ENCODE data around the gene CNTNAP2.

CNTNAP2 gene

GRCh38 chr7:148210804-148211325, 2094.3 kb downstream of the CNTNAP2 start:
- TF ChIP-seq, protein P1, sequence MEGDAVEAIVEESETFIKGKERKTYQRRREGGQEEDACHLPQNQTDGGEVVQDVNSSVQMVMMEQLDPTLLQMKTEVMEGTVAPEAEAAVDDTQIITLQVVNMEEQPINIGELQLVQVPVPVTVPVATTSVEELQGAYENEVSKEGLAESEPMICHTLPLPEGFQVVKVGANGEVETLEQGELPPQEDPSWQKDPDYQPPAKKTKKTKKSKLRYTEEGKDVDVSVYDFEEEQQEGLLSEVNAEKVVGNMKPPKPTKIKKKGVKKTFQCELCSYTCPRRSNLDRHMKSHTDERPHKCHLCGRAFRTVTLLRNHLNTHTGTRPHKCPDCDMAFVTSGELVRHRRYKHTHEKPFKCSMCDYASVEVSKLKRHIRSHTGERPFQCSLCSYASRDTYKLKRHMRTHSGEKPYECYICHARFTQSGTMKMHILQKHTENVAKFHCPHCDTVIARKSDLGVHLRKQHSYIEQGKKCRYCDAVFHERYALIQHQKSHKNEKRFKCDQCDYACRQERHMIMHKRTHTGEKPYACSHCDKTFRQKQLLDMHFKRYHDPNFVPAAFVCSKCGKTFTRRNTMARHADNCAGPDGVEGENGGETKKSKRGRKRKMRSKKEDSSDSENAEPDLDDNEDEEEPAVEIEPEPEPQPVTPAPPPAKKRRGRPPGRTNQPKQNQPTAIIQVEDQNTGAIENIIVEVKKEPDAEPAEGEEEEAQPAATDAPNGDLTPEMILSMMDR (conservative IDR thresholded peaks at IDR 0.05; ENCODE audit: control insufficient read depth, insufficient read depth, low read depth, low read length), result no peak
- no peak for DNase-seq (ENCODE audit: low read depth)
- no peak overlapping the region for H3K4me3 ChIP-seq (ENCODE audit: control insufficient read depth, low read depth, low read length)

- DNase-seq (ENCODE audit: low read depth), result no peak
- H3K4me3 ChIP-seq (ENCODE audit: control insufficient read depth, low read depth, low read length), result no peak overlapping the region
- TF ChIP-seq, protein P1 (conservative IDR thresholded peaks at IDR 0.05; ENCODE audit: control insufficient read depth, insufficient read depth, low read depth, low read length), result no peak
Measured at GRCh38 chr7:148211740-148212151, 2095.1 kb downstream of the CNTNAP2 start.

DNA sequence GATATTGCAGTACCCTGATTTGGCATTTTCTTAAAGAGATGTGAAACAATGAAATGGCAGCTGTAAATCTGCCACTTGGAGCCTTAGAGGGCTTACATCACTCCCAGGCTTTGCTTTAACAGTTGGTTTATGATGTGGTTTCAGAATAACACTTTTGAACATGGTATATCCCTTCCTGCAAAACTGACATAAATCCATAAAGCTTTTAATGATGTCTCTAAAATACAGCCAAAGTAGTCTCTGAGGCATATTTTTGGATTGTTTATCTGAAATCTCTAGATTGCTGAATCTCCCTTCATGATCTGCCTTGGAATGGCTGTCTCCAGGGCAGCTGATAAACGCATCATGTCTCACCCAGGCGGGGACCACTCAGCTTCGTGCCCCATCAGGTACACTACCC, 2096.1 kb downstream of the CNTNAP2 start:
- TF ChIP-seq, protein P1 (conservative IDR thresholded peaks at IDR 0.05; ENCODE audit: control insufficient read depth, insufficient read depth, low read depth, low read length), result no peak
- DNase-seq (ENCODE audit: low read depth), result no peak
- H3K4me3 ChIP-seq (ENCODE audit: control insufficient read depth, low read depth, low read length), result no peak overlapping the region

GRCh38 chr7:148214101-148214500, 2097.5 kb downstream of the CNTNAP2 start:
- TF ChIP-seq, protein P1 (conservative IDR thresholded peaks at IDR 0.05; ENCODE audit: control insufficient read depth, insufficient read depth, low read depth, low read length), result no peak
- no peak for DNase-seq (ENCODE audit: low read depth)
- no peak overlapping the region for H3K4me3 ChIP-seq (ENCODE audit: control insufficient read depth, low read depth, low read length)

DNA sequence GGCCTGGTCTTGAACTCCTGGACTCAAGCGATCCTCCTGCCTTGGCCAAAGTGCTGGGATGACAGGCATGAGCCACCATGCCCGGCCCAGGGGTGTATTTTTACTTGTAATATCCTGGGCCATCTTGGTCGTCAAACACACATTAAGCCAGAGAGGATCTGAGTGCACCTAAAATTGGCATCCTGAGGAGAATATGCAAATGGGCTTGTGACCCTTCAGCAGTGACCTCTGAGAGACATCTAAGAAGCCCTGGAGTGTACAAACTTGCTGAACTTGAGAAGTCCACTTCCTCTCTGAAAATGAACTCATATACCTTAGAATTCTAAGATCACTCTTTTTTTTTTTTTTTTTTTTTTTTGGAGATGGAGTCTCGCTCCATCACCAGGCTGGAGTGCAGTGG, 2102.0 kb downstream of the CNTNAP2 start:
- DNase-seq (ENCODE audit: low read depth), result no peak
- TF ChIP-seq, protein P1 (conservative IDR thresholded peaks at IDR 0.05; ENCODE audit: control insufficient read depth, insufficient read depth, low read depth, low read length), result no peak
- no peak overlapping the region for H3K4me3 ChIP-seq (ENCODE audit: control insufficient read depth, low read depth, low read length)

- DNase-seq (ENCODE audit: low read depth), result no peak
- TF ChIP-seq, protein P1 (conservative IDR thresholded peaks at IDR 0.05; ENCODE audit: control insufficient read depth, insufficient read depth, low read depth, low read length), result no peak
- H3K4me3 ChIP-seq (ENCODE audit: control insufficient read depth, low read depth, low read length), result no peak overlapping the region
Measured at GRCh38 chr7:148222721-148223120, 2106.1 kb downstream of the CNTNAP2 start.

GRCh38 chr7:148223160-148223559, 2106.6 kb downstream of the CNTNAP2 start:
- DNase-seq (ENCODE audit: low read depth), result no peak
- TF ChIP-seq, protein P1 (conservative IDR thresholded peaks at IDR 0.05; ENCODE audit: control insufficient read depth, insufficient read depth, low read depth, low read length), result no peak
- H3K4me3 ChIP-seq (ENCODE audit: control insufficient read depth, low read depth, low read length), result no peak overlapping the region

Data from fibroblast of mammary gland (primary cell).